Esophagus squamous epithelium (tissue), 5 donors: ENCODE measurements around the gene PKD1. TPM values are rescaled to one million over a fixed set of nuclear protein-coding genes. Genes with fewer than 3 reads are reported as not detected.
"Not testable (repeated sequence)": the region's sequence is repeated elsewhere in the genome, so short reads cannot be mapped to it uniquely, and the experiment has no call there.

ENCODE experiments used
- DNase-seq: peaks from one replicate; lab custom pipeline; 2025; lab: John Stamatoyannopoulos, UW
- H3K27ac ChIP-seq, 4 donors: fragments of 200-600 bp; sonication (generic); one replicate each; pipeline ENCODE4 v1.5.1; 2016 to 2019; ENCODE audit warnings: mild to moderate bottlenecking in 1 of 4
- H3K27me3 ChIP-seq, 4 donors: fragments of 200-600 bp; sonication (generic); 1 replicate in 3 of 4; 2 replicates in 1 of 4; pipeline versions ENCODE4 v1.5.1 to v1.6.0; 2017 to 2021; ENCODE audit warnings: antibody characterized with exemption in 1 of 4
- H3K36me3 ChIP-seq, 3 donors: fragments of 200-600 bp; sonication (generic); one replicate each; pipeline ENCODE4 v1.5.1; 2016 to 2019
- H3K4me1 ChIP-seq, 3 donors: fragments of 200-600 bp; sonication (generic); one replicate each; pipeline ENCODE4 v1.5.1; 2017 to 2019
- H3K4me3 ChIP-seq, 4 donors: fragments of 200-600 bp; sonication (generic); 1 replicate in 3 of 4; 2 replicates in 1 of 4; pipeline ENCODE4 v1.5.1; 2016 to 2019; ENCODE audit warnings: mild to moderate bottlenecking in 2 of 4, moderate library complexity in 1 of 4
- H3K9me3 ChIP-seq, 3 donors: fragments of 200-600 bp; sonication (generic); one replicate each; pipeline ENCODE4 v1.5.1; 2016 to 2019
- POLR2A ChIP-seq, 4 donors: fragments of 450-650 bp; IDR thresholded peaks; one replicate each; pipeline ENCODE4 v1.6.1; 2017; ENCODE audit warnings: antibody characterized with exemption in 4 of 4, mild to moderate bottlenecking in 4 of 4, moderate library complexity in 3 of 4
- WGBS, 2 donors: methylation state at CpG; one replicate each; pipeline ENCODE4 v1.1.5; 2018; 5-methylcytosine and 5-hydroxymethylcytosine counted together
- intact Hi-C: fragments of 100-400 bp; cut with DNase I; formaldehyde crosslinking; loops from one replicate; pipeline ENCODE4 v1.15.0; 2022
- total RNA-seq, 4 donors: library from RNA; depleted of rRNA; stranded (reverse); fragments of >200 nt; gene quantifications; one replicate each; pipeline ENCODE4 v1.1.0, GENCODE V29; 2016
- TF ChIP-seq, protein P1 (sequence below), 6 experiments: fragments of 450-650 bp in 4 of 6; fragments of 200-600 bp in 2 of 6; sonication (generic) in 2 of 6; IDR thresholded peaks; one replicate each; pipeline ENCODE4 v1.5.1; 2016 to 2019; ENCODE audit warnings: antibody characterized with exemption in 6 of 6, mild to moderate bottlenecking in 4 of 6, moderate library complexity in 4 of 6
- donor health status: DM: yes; HTN: yes; CAD: no.

Gene PKD1
- total RNA-seq, 4 donors from 2014 or later: 34.1 to 123 (median 64.1) TPM

DNA sequence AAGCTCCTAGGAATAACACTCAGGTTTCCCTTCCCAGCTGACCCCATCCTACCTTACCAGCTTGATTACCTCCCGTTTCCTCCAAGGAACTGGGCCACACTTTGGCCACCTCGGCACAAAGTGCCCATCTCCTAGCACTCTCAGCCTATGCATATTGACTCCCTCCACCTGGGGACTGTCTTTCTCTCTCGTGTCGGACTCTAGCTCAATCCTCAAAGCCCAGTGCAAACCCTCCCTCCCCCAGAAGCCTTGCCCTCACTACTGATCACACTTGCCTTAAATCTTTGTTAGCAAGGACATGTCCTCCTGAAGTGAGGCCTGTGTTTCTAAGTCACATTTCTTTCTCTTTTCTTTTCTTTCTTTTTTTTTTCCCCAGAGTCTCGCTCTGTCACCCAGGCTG lies 10.1 kb upstream of the PKD1 start:
- no peaks in the 10 kb centered on the region for H3K9me3 ChIP-seq
- intact Hi-C loops: no loop called here
- 82 to 85% methylated on average over 5 of the region's 5 CpGs for WGBS, 2 donors
- TF ChIP-seq, protein P1, sequence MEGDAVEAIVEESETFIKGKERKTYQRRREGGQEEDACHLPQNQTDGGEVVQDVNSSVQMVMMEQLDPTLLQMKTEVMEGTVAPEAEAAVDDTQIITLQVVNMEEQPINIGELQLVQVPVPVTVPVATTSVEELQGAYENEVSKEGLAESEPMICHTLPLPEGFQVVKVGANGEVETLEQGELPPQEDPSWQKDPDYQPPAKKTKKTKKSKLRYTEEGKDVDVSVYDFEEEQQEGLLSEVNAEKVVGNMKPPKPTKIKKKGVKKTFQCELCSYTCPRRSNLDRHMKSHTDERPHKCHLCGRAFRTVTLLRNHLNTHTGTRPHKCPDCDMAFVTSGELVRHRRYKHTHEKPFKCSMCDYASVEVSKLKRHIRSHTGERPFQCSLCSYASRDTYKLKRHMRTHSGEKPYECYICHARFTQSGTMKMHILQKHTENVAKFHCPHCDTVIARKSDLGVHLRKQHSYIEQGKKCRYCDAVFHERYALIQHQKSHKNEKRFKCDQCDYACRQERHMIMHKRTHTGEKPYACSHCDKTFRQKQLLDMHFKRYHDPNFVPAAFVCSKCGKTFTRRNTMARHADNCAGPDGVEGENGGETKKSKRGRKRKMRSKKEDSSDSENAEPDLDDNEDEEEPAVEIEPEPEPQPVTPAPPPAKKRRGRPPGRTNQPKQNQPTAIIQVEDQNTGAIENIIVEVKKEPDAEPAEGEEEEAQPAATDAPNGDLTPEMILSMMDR (IDR thresholded peaks at IDR 0.05): no peak
- TF ChIP-seq POLR2A (IDR thresholded peaks at IDR 0.05): no peak
- H3K27ac ChIP-seq: no peak overlapping the region
- no peaks in the 10 kb centered on the region for H3K27me3 ChIP-seq
- no peak for DNase-seq
- no peaks in the 10 kb centered on the region for H3K36me3 ChIP-seq
- H3K4me3 ChIP-seq: no peak overlapping the region
- peaks cover 29 to 38% (median 33%) of the 10 kb centered on the region in 3 donors for H3K4me1 ChIP-seq

DNA sequence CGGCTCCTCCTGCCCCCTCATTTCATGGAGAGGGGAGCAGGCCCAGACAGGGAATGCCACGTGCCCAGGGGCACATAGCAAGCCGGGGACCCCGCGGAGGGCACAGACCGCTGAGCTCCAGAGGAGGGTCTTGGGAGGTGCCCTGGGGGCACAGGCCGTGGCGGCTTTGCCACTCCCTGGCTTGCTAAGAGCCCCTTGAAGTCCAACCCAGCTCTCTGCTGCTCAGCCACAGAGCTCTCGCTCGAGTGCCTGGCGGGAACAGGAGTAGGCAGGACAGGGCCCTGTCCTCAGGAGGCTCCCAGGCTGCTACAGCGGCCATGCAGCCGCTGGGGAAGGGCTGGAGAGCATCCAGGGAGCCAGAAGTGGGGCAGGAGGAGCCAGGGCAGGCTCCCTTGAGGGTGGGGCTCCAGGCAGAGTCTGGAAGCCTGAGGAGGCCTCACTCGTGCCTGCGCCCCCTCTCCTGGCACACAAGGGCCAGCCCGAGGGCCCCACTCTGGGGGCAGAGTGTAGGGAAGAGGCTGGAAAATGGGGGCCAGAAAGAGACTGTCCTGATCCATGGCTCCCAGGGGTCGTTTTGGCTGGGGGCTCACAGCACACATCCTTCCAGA lies 8.3 kb upstream of the PKD1 start:
- no peak overlapping the region for H3K27ac ChIP-seq
- no peaks in the 10 kb centered on the region for H3K36me3 ChIP-seq
- no peaks in the 10 kb centered on the region for H3K27me3 ChIP-seq
- H3K4me3 ChIP-seq: no peak overlapping the region
- no peak for TF ChIP-seq POLR2A (IDR thresholded peaks at IDR 0.05)
- TF ChIP-seq, protein P1 (IDR thresholded peaks at IDR 0.05): no peak
- peaks cover 19 to 30% (median 23%) of the 10 kb centered on the region in 3 donors for H3K4me1 ChIP-seq
- H3K9me3 ChIP-seq: no peaks in the 10 kb centered on the region
- intact Hi-C loops: loop anchor here (5.0 kb wide), 1 partner anchor 122 kb away; no protein-coding TSS in a partner anchor
- WGBS, 2 donors: 72% methylated on average over 3 of the region's 17 CpGs; no CpG with 5 or more reads in 1 of the 2 donors
- no peak for DNase-seq

DNA sequence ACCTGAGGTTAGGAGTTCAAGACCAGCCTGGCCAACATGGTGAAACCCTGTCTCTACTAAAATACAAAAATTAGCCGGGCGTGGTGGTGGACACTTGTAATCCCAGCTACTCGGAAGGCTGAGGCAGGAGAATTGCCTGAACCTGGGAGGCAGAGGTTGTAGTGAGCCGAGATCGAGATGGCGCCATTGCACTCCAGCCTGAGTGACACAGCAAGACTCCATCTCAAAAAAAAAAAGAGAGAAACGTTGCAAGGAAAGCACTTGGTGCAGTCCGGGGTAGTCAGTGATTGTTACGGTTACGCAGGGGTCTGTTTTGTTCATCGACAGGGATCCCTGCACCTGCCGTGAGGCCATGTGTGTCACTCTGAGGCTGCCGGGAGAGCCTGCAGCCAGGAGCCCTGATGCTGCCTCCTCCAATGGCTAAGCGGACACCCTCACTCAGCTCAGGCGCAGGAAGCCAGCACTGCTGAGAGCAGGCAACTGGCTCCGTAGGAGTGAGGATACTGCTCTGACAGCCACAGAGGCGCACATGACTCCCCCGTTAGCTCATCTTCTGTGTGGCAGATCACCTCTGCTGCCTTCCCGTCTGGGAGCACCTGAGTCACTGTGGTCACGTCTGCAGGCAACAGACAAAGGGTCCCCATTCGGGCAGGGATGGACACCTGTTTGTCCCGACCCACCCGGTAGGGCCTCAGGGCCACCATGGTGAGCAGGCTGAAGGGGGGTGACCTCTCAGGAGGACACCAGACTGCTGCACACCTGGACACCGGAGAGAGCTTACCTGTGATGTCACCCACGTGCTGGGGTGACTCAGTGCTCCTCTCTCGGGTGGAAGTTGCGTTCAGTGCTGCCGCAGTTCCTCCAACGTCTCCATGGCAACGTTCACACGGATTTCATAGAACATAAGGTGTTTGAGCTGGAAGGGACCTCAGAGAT lies 7.5 kb upstream of the PKD1 start:
- 69 to 82% methylated on average over 13 to 24 of the region's 31 CpGs for WGBS, 2 donors
- TF ChIP-seq POLR2A (IDR thresholded peaks at IDR 0.05): no peak
- TF ChIP-seq, protein P1 (IDR thresholded peaks at IDR 0.05): no peak
- intact Hi-C loops: loop anchor here (5.0 kb wide), 1 partner anchor 121 kb away; no protein-coding TSS in a partner anchor

DNA sequence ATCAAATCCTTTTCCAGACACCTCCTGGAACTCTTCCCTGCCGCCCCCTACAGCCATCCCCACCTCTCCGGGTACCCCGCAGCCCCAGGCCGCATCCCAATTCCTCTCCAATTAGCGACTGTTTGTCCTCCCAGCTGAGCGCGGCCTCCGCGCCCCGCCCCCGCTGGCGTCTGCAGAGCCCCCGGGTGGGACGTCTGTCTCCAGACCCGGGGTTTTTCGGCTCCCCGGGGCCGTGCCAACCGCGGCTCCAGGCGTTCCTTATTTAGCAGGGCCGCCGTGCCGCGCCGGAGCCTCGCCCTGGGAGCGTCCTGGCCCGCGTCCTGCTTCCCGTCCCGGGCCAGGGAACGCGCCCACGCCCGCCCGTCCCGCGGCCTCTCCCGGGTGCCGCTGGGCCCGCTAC lies 627 bp downstream of the PKD1 start:
- DNase-seq: not testable (repeated sequence)
- WGBS, 2 donors: 0 to 7% methylated on average over 1 to 3 of the region's 42 CpGs

More for the DNA sequence above, 7.5 kb upstream of the PKD1 start:
- no peaks in the 10 kb centered on the region for H3K36me3 ChIP-seq
- H3K4me1 ChIP-seq: peaks cover 15 to 23% (median 15%) of the 10 kb centered on the region in 3 donors
- H3K4me3 ChIP-seq: no peak overlapping the region
- no peak overlapping the region for H3K27ac ChIP-seq
- H3K9me3 ChIP-seq: no peaks in the 10 kb centered on the region
- DNase-seq: no peak
- no peaks in the 10 kb centered on the region for H3K27me3 ChIP-seq

DNA sequence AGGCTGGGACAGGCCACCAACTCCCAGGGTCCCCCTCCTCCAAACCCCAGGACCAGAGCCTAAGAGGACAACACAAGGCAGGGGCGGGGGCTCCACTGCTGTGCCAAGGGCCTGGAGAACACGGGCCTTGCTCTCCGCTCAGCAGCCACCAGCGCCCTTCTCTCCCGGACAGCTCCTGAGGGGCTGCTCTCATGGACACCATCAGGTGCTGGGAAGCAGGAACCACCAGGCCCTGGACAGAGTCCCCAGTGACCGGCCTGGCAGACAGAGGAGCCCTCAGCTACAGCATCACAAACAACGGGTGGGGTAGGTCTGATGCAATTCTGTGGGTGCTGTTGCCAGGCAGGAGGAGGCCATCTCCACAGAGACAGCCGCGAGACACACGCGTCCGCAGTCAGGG lies 1.9 kb downstream of the PKD1 start:
- peak overlapping the region; percentile 46 to 77 (median 68) for H3K27ac ChIP-seq
- H3K36me3 ChIP-seq, DNase-seq, H3K27me3 ChIP-seq, intact Hi-C loops, H3K9me3 ChIP-seq: not testable (repeated sequence)
- H3K4me3 ChIP-seq: peak overlapping the region in 3 of 4 donors; percentile 10 to 53 (median 30)
- H3K4me1 ChIP-seq: peaks cover 1 to 57% (median 19%) of the 10 kb centered on the region in 3 donors
- no CpG with 5 or more reads among the region's 12 CpGs for WGBS, 2 donors

More for the DNA sequence above, 627 bp downstream of the PKD1 start:
- H3K27ac ChIP-seq: peak overlapping the region; percentile 78 to 92 (median 87)
- H3K36me3 ChIP-seq, intact Hi-C loops, H3K27me3 ChIP-seq, H3K9me3 ChIP-seq: not testable (repeated sequence)
- H3K4me1 ChIP-seq: peaks cover 1 to 47% (median 15%) of the 10 kb centered on the region in 3 donors
- H3K4me3 ChIP-seq: peak overlapping the region; percentile 42 to 72 (median 55)

DNA sequence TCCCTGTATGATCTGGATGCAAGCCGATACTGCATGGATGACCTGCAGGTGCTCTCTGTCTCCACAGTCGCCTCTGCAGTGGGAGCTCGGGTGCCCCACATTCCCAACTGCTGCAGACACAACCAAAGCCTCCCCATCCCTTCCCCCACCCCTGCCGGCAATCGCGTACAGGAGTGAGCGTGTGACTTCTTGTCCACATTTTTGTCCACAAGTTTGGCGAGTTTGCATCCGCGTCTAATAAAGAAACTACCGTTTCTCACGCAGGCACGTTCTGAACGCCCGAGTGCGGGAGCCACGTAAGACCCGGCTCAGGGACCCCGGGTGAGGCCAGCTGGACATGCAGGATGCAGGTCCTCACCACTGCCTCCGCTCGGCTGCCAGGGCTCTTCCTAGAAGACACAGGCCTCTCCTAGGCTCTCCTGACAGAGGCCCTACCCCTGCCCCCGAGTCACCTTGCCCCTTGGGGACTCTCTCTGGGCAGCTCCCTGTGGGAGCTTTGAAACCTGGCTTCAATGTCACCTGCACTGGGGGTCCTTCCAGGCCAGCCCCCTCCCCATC lies 5.7 kb downstream of the PKD1 start:
- H3K9me3 ChIP-seq, intact Hi-C loops, H3K27me3 ChIP-seq, DNase-seq, H3K36me3 ChIP-seq: not testable (repeated sequence)
- H3K4me3 ChIP-seq: peak overlapping the region in 1 of 4 donors; percentile 35
- 8 to 29% methylated on average over 12 to 16 of the region's 22 CpGs for WGBS, 2 donors
- H3K27ac ChIP-seq: peak overlapping the region; percentile 47 to 88 (median 72)
- peaks cover 31 to 84% (median 47%) of the 10 kb centered on the region in 3 donors for H3K4me1 ChIP-seq

DNA sequence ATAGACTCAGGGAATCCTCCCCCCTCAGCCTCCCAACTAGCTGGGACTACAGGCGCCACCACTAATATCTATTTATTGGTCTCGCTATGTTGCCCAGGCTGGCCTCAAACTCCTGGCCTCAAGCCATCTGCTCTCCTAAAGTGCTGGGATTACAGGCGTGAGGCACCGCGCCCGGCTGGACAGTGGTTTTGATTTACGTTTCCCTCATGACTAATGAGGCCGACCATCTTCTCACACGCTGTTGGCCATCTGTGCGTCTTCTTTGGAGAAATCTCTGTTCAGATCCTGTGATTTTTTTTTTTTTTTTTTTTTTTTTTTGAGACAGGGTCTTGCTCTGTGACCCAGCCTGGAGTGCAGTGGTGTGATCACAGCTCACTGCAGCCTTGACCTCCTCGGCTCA lies 6.4 kb downstream of the PKD1 start:
- peaks cover 38 to 84% (median 54%) of the 10 kb centered on the region in 3 donors for H3K4me1 ChIP-seq
- H3K9me3 ChIP-seq, intact Hi-C loops, H3K36me3 ChIP-seq, DNase-seq, H3K27me3 ChIP-seq, H3K4me3 ChIP-seq: not testable (repeated sequence)
- WGBS, 2 donors: 35 to 44% methylated on average over 8 of the region's 11 CpGs
- H3K27ac ChIP-seq: peak overlapping the region in 3 of 4 donors; percentile 77 to 88 (median 84)
